Parathyroid adenoma (tissue), 2 donors: ENCODE results near the gene GRIK2.

Source experiments
- H2AFZ ChIP-seq: fragments of 300-600 bp; sonication (generic); one replicate; pipeline ENCODE4 v1.7.0; 2017; ENCODE audit warnings: antibody characterized with exemption, mild to moderate bottlenecking
- H3K27ac ChIP-seq: fragments of 300-600 bp; sonication (generic); one replicate; pipeline ENCODE4 v1.7.0; 2017
- H3K27me3 ChIP-seq: fragments of 300-600 bp; sonication (generic); one replicate; pipeline ENCODE4 v1.7.0; 2017; ENCODE audit warnings: low read length; ENCODE audit not compliant: control insufficient read depth, insufficient read depth
- H3K36me3 ChIP-seq: fragments of 300-600 bp; sonication (generic); one replicate; pipeline ENCODE4 v1.7.0; 2017; ENCODE audit warnings: low read length; ENCODE audit not compliant: control insufficient read depth, insufficient read depth
- H3K4me1 ChIP-seq: fragments of 300-600 bp; sonication (generic); one replicate; pipeline ENCODE4 v1.7.0; 2017; ENCODE audit warnings: control low read depth
- H3K4me2 ChIP-seq: fragments of 300-600 bp; sonication (generic); one replicate; pipeline ENCODE4 v1.7.0; 2017; ENCODE audit warnings: low read length
- H3K4me3 ChIP-seq: fragments of 300-600 bp; sonication (generic); one replicate; pipeline ENCODE4 v1.7.0; 2017; ENCODE audit warnings: low read depth, low read length
- H3K79me2 ChIP-seq: fragments of 300-600 bp; sonication (generic); one replicate; pipeline ENCODE4 v1.7.0; 2017; ENCODE audit warnings: control low read depth
- H3K9ac ChIP-seq: fragments of 300-600 bp; sonication (generic); one replicate; pipeline ENCODE4 v1.7.0; 2017; ENCODE audit warnings: mild to moderate bottlenecking
- H3K9me3 ChIP-seq: fragments of 300-600 bp; sonication (generic); one replicate; pipeline ENCODE4 v1.7.0; 2017; ENCODE audit warnings: low read length; ENCODE audit not compliant: control insufficient read depth
- TF ChIP-seq, protein P1 (sequence below): fragments of 300-600 bp; sonication (generic); IDR thresholded peaks from one replicate; pipeline ENCODE4 v1.7.0; 2017; ENCODE audit warnings: antibody characterized with exemption, mild to moderate bottlenecking
- donor health status: primary hyperparathyroidism.

Gene GRIK2

GRCh38 chr6:101716810-101717209 is 323.3 kb downstream of the GRIK2 start:
- no peaks in the 10 kb centered on the region for H3K4me1 ChIP-seq
- no peak overlapping the region for H3K4me2 ChIP-seq
- H3K27ac ChIP-seq: no peak overlapping the region
- no peaks in the 10 kb centered on the region for H3K27me3 ChIP-seq
- no peaks in the 10 kb centered on the region for H3K36me3 ChIP-seq
- H2AFZ ChIP-seq: no peak overlapping the region
- TF ChIP-seq, protein P1, sequence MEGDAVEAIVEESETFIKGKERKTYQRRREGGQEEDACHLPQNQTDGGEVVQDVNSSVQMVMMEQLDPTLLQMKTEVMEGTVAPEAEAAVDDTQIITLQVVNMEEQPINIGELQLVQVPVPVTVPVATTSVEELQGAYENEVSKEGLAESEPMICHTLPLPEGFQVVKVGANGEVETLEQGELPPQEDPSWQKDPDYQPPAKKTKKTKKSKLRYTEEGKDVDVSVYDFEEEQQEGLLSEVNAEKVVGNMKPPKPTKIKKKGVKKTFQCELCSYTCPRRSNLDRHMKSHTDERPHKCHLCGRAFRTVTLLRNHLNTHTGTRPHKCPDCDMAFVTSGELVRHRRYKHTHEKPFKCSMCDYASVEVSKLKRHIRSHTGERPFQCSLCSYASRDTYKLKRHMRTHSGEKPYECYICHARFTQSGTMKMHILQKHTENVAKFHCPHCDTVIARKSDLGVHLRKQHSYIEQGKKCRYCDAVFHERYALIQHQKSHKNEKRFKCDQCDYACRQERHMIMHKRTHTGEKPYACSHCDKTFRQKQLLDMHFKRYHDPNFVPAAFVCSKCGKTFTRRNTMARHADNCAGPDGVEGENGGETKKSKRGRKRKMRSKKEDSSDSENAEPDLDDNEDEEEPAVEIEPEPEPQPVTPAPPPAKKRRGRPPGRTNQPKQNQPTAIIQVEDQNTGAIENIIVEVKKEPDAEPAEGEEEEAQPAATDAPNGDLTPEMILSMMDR: no peak
- no peak overlapping the region for H3K4me3 ChIP-seq
- no peak overlapping the region for H3K9ac ChIP-seq
- no peaks in the 10 kb centered on the region for H3K79me2 ChIP-seq
- no peaks in the 10 kb centered on the region for H3K9me3 ChIP-seq

DNA sequence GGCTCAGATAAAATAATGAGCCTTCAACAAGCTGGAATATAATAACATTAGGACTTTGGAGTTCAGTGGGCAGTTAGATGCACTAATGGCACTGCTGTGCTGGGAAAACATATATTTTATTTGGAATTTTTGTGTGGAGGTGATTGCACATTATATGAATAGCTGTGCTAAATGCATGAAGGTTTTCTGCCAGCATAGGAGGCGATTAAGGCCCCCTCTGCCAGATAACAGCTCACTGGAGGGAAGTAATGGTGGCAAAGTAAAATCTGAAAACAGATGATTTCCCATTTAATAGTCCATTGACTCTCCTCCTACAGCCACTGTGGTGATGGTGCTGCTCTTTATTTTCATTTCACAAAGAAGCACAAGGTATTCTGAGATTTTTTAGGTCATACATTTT is 326.0 kb downstream of the GRIK2 start:
- Histone ChIP-seq H3K79me2 (no peaks in the 10 kb centered on the region), H2AFZ (no peak overlapping the region), H3K4me1 (no peaks in the 10 kb centered on the region), H3K9ac (no peak overlapping the region), H3K4me2 (no peak overlapping the region), H3K27ac (no peak overlapping the region), H3K27me3 (no peaks in the 10 kb centered on the region), H3K36me3 (peaks cover 2% of the 10 kb centered on the region), H3K9me3 (no peaks in the 10 kb centered on the region), H3K4me3 (no peak overlapping the region)
- TF ChIP-seq, protein P1: no peak

DNA sequence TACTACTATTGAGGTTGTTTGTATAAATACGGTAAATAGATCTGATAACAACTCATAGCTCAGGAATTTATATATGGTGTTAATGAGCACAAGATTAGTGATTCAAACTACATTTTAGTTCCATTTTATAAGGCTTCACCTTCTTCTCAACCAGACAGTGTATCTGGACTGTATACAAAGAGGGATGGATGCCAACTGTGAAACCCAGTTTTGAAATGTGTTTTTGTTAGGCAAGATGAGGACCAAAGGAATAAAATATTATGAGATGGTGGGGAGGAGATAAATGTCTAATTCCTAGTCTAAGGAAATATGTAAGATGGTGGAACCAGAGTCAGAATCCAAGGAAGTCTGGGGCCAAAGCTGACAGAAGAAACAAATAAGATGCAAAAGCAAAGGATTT is 329.0 kb downstream of the GRIK2 start:
- no peaks in the 10 kb centered on the region for H3K4me1 ChIP-seq
- no peak overlapping the region for H2AFZ ChIP-seq
- H3K36me3 ChIP-seq: peaks cover 2% of the 10 kb centered on the region
- no peaks in the 10 kb centered on the region for H3K9me3 ChIP-seq
- H3K4me2 ChIP-seq: no peak overlapping the region
- no peak overlapping the region for H3K9ac ChIP-seq
- no peaks in the 10 kb centered on the region for H3K27me3 ChIP-seq
- no peaks in the 10 kb centered on the region for H3K79me2 ChIP-seq
- no peak overlapping the region for H3K27ac ChIP-seq
- TF ChIP-seq, protein P1: no peak
- no peak overlapping the region for H3K4me3 ChIP-seq

- Histone ChIP-seq H3K9me3 (no peaks in the 10 kb centered on the region), H3K79me2 (no peaks in the 10 kb centered on the region), H3K4me3 (no peak overlapping the region), H3K9ac (no peak overlapping the region), H2AFZ (no peak overlapping the region), H3K4me2 (no peak overlapping the region), H3K4me1 (no peaks in the 10 kb centered on the region), H3K27me3 (no peaks in the 10 kb centered on the region), H3K27ac (no peak overlapping the region), H3K36me3 (peaks cover 2% of the 10 kb centered on the region)
- TF ChIP-seq, protein P1: no peak
Measured at GRCh38 chr6:101722991-101723579, 329.6 kb downstream of the GRIK2 start.

DNA sequence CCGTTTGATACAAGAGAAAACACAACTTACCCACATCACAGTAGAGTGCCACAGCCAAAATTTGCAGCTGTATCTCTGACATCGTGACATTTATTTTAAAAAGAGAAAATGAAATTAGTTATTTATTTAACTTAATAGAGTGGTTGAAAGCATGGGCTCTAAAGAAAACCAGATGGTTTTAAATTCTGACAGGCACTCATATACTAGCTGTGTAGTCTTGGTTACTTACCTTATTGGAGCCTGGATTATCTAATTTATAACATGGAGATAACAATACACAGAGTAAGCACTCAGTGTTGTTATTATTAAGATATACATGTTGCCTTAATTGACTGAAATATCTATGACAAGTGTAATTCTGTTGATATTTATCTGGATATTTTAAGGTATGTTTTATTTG is 334.9 kb downstream of the GRIK2 start:
- Histone ChIP-seq H2AFZ (no peak overlapping the region), H3K4me1 (no peaks in the 10 kb centered on the region), H3K36me3 (no peaks in the 10 kb centered on the region), H3K4me2 (no peak overlapping the region), H3K27me3 (no peaks in the 10 kb centered on the region), H3K9ac (no peak overlapping the region), H3K79me2 (no peaks in the 10 kb centered on the region), H3K27ac (no peak overlapping the region), H3K9me3 (no peaks in the 10 kb centered on the region), H3K4me3 (no peak overlapping the region)
- TF ChIP-seq, protein P1: no peak
